HepG2 (cell line): ENCODE measurements around the gene INO80B. TPM values are rescaled to one million over a fixed set of nuclear protein-coding genes. Genes with fewer than 3 reads are reported as not detected.
A peak's percentile ranks its signal among the peaks of the same experiment; 100 is the strongest.

ENCODE experiments used
- HNRNPL ChIP-seq: fragments of 200-400 bp; formaldehyde crosslinking; IDR thresholded peaks from 2 replicates; pipeline ENCODE4 v1.6.1; 2017; ENCODE audit warnings: mild to moderate bottlenecking, low read depth, low read length
- MIER3 ChIP-seq: IDR thresholded peaks from 2 replicates; pipeline ENCODE4 v1.6.1; 2016; ENCODE audit warnings: missing compliant biosample characterization, borderline replicate concordance
- MLLT10 ChIP-seq: sonication (generic); formaldehyde crosslinking; IDR thresholded peaks from 2 replicates; pipeline ENCODE4 v1.4.0; 2020; ENCODE audit warnings: missing genetic modification reagents
- MYC ChIP-seq: sonication (generic); formaldehyde crosslinking; IDR thresholded peaks from 2 replicates; pipeline ENCODE4 v1.9.0; 2021; ENCODE audit warnings: missing genetic modification reagents, borderline replicate concordance
- PCBP1 ChIP-seq: fragments of 200-400 bp; formaldehyde crosslinking; IDR thresholded peaks from 2 replicates; pipeline ENCODE4 v1.6.1; 2017; ENCODE audit warnings: mild to moderate bottlenecking, low read depth, low read length, borderline replicate concordance
- POLR2AphosphoS5 ChIP-seq: IDR thresholded peaks from 2 replicates; pipeline ENCODE4 v1.6.1; 2012; ENCODE audit warnings: low read depth, low read length
- RAD21 ChIP-seq: fragments of 450-650 bp; formaldehyde crosslinking; IDR thresholded peaks from 2 replicates; pipeline ENCODE4 v1.5.0; 2020; ENCODE audit warnings: mild to moderate bottlenecking
- SIN3B ChIP-seq: fragments of 150-350 bp; IDR thresholded peaks from 2 replicates; pipeline ENCODE4 v1.6.1; 2014; ENCODE audit warnings: low read length
- SP4 ChIP-seq: sonication (generic); formaldehyde crosslinking; IDR thresholded peaks from 2 replicates; pipeline ENCODE4 v1.8.1; 2023; ENCODE audit warnings: mild to moderate bottlenecking, missing genetic modification reagents
- ZFP82 ChIP-seq: sonication (generic); formaldehyde crosslinking; IDR thresholded peaks from 2 replicates; pipeline ENCODE4 v1.5.1; 2020; ENCODE audit warnings: mild to moderate bottlenecking, missing genetic modification reagents, borderline replicate concordance
- ZNF138 ChIP-seq: sonication (generic); formaldehyde crosslinking; IDR thresholded peaks from 2 replicates; pipeline ENCODE4 v1.5.0; 2020; ENCODE audit warnings: mild to moderate bottlenecking, low read depth, missing genetic modification reagents
- ZNF234 ChIP-seq: sonication (generic); formaldehyde crosslinking; conservative IDR thresholded peaks from 2 replicates; pipeline ENCODE4 v1.5.1; 2020; ENCODE audit warnings: mild to moderate bottlenecking, missing genetic modification reagents
- ZNF235 ChIP-seq: sonication (generic); formaldehyde crosslinking; IDR thresholded peaks from 2 replicates; pipeline ENCODE4 v1.8.1; 2023; ENCODE audit warnings: mild to moderate bottlenecking, missing genetic modification reagents, borderline replicate concordance
- ZNF34 ChIP-seq: sonication (generic); formaldehyde crosslinking; IDR thresholded peaks from 2 replicates; pipeline ENCODE4 v1.4.0; 2020; ENCODE audit warnings: mild to moderate bottlenecking, missing genetic modification reagents, borderline replicate concordance
- ZNF441 ChIP-seq: sonication (generic); formaldehyde crosslinking; IDR thresholded peaks from 2 replicates; pipeline ENCODE4 v1.7.0; 2021; ENCODE audit warnings: missing genetic modification reagents, borderline replicate concordance
- ZNF501 ChIP-seq: sonication (generic); formaldehyde crosslinking; IDR thresholded peaks from 2 replicates; pipeline ENCODE4 v1.5.1; 2020; ENCODE audit warnings: mild to moderate bottlenecking, moderate library complexity, missing genetic modification reagents
- ZNF550 ChIP-seq: sonication (generic); formaldehyde crosslinking; IDR thresholded peaks from 2 replicates; pipeline ENCODE4 v1.4.0; 2020; ENCODE audit warnings: mild to moderate bottlenecking, missing genetic modification reagents, borderline replicate concordance
- ZNF713 ChIP-seq: sonication (generic); formaldehyde crosslinking; IDR thresholded peaks from 2 replicates; pipeline ENCODE4 v1.4.0; 2020; ENCODE audit warnings: mild to moderate bottlenecking, missing genetic modification reagents
- polyA plus RNA-seq, 8 experiments: library from polyadenylated mRNA; depleted of rRNA in 3 of 8; stranded (reverse) in 7 of 8; unstranded in 1 of 8; fragments of >200 nt; fragmentation: Illumina TruSeq in 4 of 8; extraction: Trizol in 4 of 8; gene quantifications; 2 replicates each; pipeline versions ENCODE4 v1.2.1 to v1.2.3, GENCODE V29; 2011 to 2016; ENCODE audit warnings: low read depth in 4 of 8, missing spikeins in 1 of 8, mixed read lengths in 1 of 8; ENCODE audit not compliant: insufficient read depth in 1 of 8
- total RNA-seq, 5 experiments: library from RNA; depleted of rRNA; stranded (reverse); fragments of >200 nt; fragmentation: Illumina TruSeq; extraction: Trizol; gene quantifications; 2 replicates each; pipeline ENCODE4 v1.2.3, GENCODE V29; 2016; ENCODE audit warnings: low read depth in 1 of 5
- TF ChIP-seq, protein P1 (sequence below): sonication (generic); formaldehyde crosslinking; IDR thresholded peaks from 2 replicates; pipeline ENCODE4 v1.8.1; 2023; ENCODE audit warnings: mild to moderate bottlenecking, missing genetic modification reagents
- TF ChIP-seq, protein P2 (sequence below): sonication (generic); formaldehyde crosslinking; conservative IDR thresholded peaks from 2 replicates; pipeline ENCODE4 v1.4.0; 2020; ENCODE audit warnings: missing genetic modification reagents
- TF ChIP-seq, protein P3 (sequence below): sonication (generic); formaldehyde crosslinking; IDR thresholded peaks from 2 replicates; pipeline ENCODE4 v1.5.1; 2020; ENCODE audit warnings: mild to moderate bottlenecking, missing genetic modification reagents, moderate library complexity
- TF ChIP-seq, protein P4 (sequence below): sonication (generic); formaldehyde crosslinking; IDR thresholded peaks from 2 replicates; pipeline ENCODE4 v1.4.0; 2020; ENCODE audit warnings: missing genetic modification reagents, borderline replicate concordance
- TF ChIP-seq, protein P5 (sequence below): sonication (generic); formaldehyde crosslinking; IDR thresholded peaks from 2 replicates; pipeline ENCODE4 v1.8.1; 2023; ENCODE audit warnings: mild to moderate bottlenecking, inconsistent platforms, moderate library complexity, missing genetic modification reagents, borderline replicate concordance

Gene INO80B
- total and polyA plus RNA-seq, 2 of the 13 experiments (the other 11 are each of a cell fraction or from before 2014, with no cell fraction given) = 6.2 to 14.5 TPM

DNA sequence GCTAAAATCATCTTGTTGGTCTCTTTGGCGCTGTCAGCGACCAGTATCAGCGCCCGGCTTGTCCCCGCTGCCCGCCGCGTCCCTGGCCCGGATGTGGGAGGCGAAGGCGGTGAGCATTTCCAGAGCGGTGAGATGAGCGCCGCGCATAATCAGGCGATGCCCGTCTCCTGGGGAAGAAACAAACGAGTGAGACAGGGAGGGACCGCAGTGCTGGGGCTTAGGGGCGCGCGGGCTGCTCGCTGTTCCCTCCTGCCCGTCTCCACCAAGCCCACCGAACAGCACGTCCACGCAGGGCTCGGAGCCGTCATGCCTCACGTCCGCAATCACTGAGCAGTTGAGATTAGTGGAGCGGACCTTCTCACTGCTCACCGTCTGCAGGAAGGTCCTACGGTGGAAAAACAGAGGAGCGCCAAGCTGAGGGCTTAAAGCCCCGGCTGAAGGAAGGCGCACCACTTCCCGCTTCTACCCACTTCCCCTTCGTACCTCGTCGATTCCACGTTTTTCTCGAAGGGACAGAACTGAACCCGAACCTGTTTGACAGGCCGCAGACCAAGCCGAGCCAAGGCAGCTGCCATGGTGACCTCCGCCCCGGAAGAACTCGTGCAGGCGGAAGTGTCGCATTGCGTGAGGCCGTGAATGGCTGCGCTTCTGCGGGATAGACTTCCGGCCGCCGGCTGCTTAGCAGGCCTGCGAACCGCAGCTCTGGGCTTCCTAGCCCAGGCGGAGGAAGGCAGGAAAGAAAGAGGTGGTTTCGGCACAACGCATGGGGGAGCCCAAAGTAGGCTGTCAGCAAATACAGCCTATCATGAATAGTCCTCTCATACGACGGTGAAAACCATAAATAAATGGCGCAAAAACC is 17.4 kb downstream of the INO80B start, which contains the start of gene MRPL53 (continued):
- TF ChIP-seq ZNF501 (CRISPR knock-in tag) = peak; percentile 100
- peak; percentile 88 for TF ChIP-seq ZNF34 (CRISPR knock-in tag)
- peak; percentile 85; the same call in 1 of the 2 replicates for TF ChIP-seq MYC (CRISPR knock-in tag)
- peak; percentile 97 for TF ChIP-seq PCBP1
- peak; percentile 87; the same call in 1 of the 2 replicates for TF ChIP-seq ZFP82
- peak; percentile 76; the same call in 1 of the 2 replicates for TF ChIP-seq ZNF234 (CRISPR knock-in tag)
- no peak for TF ChIP-seq MLLT10
- TF ChIP-seq HNRNPL = peak; percentile 61; the same call in 1 of the 2 replicates
- TF ChIP-seq, protein P1, sequence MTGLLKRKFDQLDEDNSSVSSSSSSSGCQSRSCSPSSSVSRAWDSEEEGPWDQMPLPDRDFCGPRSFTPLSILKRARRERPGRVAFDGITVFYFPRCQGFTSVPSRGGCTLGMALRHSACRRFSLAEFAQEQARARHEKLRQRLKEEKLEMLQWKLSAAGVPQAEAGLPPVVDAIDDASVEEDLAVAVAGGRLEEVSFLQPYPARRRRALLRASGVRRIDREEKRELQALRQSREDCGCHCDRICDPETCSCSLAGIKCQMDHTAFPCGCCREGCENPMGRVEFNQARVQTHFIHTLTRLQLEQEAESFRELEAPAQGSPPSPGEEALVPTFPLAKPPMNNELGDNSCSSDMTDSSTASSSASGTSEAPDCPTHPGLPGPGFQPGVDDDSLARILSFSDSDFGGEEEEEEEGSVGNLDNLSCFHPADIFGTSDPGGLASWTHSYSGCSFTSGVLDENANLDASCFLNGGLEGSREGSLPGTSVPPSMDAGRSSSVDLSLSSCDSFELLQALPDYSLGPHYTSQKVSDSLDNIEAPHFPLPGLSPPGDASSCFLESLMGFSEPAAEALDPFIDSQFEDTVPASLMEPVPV (CRISPR knock-in tag) = peak; percentile 94
- TF ChIP-seq, protein P2, sequence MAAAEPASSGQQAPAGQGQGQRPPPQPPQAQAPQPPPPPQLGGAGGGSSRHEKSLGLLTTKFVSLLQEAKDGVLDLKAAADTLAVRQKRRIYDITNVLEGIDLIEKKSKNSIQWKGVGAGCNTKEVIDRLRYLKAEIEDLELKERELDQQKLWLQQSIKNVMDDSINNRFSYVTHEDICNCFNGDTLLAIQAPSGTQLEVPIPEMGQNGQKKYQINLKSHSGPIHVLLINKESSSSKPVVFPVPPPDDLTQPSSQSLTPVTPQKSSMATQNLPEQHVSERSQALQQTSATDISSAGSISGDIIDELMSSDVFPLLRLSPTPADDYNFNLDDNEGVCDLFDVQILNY (CRISPR knock-in tag) = peak; percentile 73; the same call in 1 of the 2 replicates
- TF ChIP-seq SIN3B = peak; percentile 85
- peak; percentile 18 for TF ChIP-seq ZNF550 (CRISPR knock-in tag)
- TF ChIP-seq, protein P3, sequence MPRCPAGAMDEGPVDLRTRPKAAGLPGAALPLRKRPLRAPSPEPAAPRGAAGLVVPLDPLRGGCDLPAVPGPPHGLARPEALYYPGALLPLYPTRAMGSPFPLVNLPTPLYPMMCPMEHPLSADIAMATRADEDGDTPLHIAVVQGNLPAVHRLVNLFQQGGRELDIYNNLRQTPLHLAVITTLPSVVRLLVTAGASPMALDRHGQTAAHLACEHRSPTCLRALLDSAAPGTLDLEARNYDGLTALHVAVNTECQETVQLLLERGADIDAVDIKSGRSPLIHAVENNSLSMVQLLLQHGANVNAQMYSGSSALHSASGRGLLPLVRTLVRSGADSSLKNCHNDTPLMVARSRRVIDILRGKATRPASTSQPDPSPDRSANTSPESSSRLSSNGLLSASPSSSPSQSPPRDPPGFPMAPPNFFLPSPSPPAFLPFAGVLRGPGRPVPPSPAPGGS = peak; percentile 95; the same call in 1 of the 2 replicates
- peak; percentile 93 for TF ChIP-seq ZNF235 (CRISPR knock-in tag)
- peak; percentile 74; the same call in 1 of the 2 replicates for TF ChIP-seq SP4 (CRISPR knock-in tag)
- peak; percentile 61; the same call in 1 of the 2 replicates for TF ChIP-seq ZNF138
- TF ChIP-seq RAD21 = peak; percentile 45; the same call in 1 of the 2 replicates
- peak; percentile 55; the same call in 1 of the 2 replicates for TF ChIP-seq ZNF441 (CRISPR knock-in tag)
- peak; percentile 92; the same call in 1 of the 2 replicates for TF ChIP-seq MIER3 (CRISPR knock-in tag)
- peak; percentile 99 for TF ChIP-seq POLR2AphosphoS5
- TF ChIP-seq, protein P4, sequence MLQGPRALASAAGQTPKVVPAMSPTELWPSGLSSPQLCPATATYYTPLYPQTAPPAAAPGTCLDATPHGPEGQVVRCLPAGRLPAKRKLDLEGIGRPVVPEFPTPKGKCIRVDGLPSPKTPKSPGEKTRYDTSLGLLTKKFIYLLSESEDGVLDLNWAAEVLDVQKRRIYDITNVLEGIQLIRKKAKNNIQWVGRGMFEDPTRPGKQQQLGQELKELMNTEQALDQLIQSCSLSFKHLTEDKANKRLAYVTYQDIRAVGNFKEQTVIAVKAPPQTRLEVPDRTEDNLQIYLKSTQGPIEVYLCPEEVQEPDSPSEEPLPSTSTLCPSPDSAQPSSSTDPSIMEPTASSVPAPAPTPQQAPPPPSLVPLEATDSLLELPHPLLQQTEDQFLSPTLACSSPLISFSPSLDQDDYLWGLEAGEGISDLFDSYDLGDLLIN = no peak
- TF ChIP-seq, protein P5, sequence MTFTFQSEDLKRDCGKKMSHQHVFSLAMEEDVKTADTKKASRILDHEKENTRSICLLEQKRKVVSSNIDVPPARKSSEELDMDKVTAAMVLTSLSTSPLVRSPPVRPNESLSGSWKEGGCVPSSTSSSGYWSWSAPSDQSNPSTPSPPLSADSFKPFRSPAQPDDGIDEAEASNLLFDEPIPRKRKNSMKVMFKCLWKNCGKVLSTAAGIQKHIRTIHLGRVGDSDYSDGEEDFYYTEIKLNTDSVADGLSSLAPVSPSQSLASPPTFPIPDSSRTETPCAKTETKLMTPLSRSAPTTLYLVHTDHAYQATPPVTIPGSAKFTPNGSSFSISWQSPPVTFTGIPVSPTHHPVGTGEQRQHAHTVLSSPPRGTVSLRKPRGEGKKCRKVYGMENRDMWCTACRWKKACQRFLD (CRISPR knock-in tag) = peak; percentile 88
- peak; percentile 93; the same call in 1 of the 2 replicates for TF ChIP-seq ZNF713 (CRISPR knock-in tag)
